NCI-H2227 treated with DMSO at 0.1 percent for 48 hours (cell line): Measurements from ENCODE around the gene LIPT1.
"Not testable (repeated sequence)": the region's sequence is repeated elsewhere in the genome, so short reads cannot be mapped to it uniquely, and the experiment has no call there.

Experiments used
- DNase-seq: peaks from one replicate; lab custom pipeline; 2025; lab: John Stamatoyannopoulos, UW

LIPT1 gene

DNA sequence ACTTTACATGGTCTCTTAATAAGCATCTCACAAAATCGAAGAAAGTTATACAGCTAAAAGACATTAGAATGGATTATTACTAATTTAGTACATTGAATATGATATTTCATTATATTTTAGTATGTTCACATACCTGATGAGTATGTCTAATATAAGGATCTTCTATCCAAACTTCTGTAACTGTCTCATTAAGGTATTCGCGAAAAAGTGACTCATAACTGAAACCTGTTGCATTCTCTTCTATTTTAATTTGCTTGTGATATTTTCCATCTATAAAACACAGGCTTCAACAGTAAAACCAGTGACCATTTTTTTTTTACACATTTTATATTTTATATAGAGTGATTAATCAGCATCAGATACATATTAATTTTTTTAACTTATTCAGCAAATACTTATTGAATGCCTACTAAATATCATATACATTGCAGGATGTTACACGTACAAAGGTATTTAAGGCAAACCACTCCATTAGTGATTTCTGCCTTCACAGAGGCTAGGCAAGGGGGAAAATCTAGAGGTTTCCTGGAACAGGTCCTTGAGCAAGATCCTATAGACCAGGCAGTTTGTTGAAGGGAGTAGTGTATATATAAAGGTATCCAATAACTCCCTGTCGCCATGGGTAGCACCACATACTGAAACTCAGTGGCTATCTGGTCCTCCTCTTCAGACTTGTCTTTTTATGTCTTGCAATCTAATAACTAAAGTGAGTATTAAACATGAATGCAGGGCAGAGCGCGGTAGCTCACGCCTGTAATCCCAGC, 16.8 kb downstream of the LIPT1 start:
- DNase-seq: no peak

DNA sequence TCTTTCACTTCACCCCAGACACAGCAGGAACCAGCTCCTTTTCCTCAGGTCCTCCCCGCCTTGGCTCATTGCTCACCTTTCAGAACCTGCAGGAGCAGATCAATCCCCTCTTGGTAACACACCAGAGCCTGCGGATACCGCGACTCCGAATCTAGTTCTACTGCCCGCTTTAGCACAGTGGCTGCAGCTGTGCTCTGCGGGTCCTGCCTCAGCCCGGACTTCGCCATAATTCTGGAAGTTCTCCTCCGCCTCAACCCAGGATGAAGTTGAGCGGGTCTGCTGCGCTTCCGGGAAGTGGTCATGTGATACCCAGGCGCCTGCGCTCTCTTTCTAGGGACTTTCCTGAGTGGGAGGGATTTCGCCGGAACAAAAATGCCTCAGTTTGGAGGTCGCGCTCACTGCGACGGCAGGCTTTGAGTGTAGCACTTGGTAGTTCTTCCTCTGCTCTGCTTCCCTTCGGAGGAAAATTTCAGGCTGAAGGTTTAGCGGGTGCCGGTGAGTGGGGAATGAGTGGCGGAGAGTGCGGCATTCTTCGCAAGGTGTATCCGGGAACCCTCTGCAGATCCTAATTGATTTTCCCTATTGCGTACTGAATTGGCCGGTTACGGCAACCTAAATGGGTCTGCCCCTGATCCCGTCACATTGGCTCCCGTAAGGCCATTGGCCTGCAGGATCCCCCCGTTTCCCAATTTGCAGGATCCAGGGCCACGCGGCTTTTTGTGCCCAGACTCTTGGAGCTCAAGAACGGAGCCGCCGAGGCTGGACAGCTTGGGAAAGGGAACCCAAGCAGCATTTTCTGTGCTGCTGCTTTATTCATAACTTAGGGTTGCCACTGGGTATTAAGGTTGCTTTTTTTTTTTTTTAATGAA, 26.2 kb downstream of the LIPT1 start, which contains the start of the genes MITD1 and MRPL30:
Gene MITD1 (minus strand): TSS at position 304 of the 869 bp plus-strand sequence. CDS start 77 bp downstream, at position 227.
Gene MRPL30 (plus strand): TSS at position 430 of the 869 bp plus-strand sequence. CDS start 5,020 bp downstream, outside the sequence.
- DNase-seq: peak; percentile 95

DNA sequence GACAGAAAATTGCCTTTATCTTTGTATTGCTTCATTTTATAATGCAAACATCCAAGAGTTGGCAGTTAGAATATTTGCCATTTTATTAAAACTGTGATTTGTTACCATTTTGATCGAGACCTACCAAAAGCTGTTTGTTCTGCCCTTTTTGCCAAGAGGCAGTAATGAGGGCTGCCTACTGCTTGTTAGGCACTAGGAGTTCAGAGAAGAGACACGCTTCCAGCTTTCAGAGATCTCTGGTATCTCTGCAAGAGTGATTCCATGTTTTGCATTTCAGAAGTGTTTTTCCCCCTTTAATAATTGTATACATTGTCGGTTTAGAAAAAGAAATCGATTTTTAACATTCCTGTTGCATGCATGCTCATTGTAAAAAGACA, 26.8 kb downstream of the LIPT1 start:
- DNase-seq: no peak

DNA sequence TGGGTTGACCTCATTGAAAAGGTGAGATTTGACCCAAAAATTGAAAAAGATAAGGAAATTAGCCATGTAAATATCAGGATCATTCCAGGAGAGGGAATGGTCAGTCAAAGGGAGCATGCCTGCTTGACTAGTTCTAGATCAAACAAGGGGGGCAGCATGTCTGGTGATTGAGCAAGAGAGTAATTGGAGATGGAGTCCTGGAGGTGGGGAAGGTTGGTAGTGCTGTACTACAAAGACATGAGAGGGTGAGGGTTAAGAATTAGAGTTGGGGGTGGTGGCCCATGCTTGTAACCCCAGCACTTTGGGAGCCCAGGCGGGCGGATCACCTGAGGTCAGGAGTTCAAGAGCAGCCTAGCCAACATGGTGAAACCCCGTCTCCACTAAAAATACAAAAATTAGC, 28.3 kb downstream of the LIPT1 start:
- no peak for DNase-seq

DNA sequence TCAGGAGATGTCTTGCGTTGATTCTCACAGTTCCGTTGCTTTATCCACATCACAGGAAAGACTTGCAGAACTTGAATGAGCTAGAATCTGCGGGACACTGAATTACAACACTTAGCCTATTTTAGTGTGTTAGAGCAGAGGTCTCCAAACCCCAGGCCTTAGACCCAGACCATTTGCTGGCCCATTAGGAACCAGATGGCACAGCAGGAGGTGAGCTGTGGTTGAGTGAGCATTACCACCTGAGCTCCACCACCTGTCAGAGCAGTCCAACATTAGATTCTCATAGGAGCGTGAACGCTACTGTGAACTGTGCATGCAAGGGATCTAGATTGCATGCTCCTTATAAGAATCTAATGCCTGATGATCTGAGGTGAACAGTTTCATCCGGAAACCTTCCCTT, 30.0 kb downstream of the LIPT1 start:
- no peak for DNase-seq

DNA sequence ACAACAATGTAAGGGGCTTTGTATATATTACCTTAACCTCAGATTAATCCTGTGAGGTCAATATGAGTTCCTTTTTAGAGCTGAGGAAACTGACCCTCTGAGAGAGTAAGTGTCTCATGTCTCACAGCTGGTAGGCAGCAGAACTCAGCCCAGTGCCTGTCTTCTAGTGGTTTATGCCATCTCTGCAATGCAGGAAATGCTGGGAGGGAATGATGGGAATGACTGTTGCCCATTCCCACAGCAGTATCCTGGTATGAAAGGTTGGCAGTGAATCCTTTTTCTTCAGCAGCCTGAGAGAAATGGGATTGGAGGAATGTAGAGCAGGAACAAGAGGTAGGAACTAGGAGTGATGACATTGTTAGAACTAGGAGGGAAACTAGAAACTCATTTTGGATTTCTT, 32.2 kb downstream of the LIPT1 start:
- no peak for DNase-seq

DNA sequence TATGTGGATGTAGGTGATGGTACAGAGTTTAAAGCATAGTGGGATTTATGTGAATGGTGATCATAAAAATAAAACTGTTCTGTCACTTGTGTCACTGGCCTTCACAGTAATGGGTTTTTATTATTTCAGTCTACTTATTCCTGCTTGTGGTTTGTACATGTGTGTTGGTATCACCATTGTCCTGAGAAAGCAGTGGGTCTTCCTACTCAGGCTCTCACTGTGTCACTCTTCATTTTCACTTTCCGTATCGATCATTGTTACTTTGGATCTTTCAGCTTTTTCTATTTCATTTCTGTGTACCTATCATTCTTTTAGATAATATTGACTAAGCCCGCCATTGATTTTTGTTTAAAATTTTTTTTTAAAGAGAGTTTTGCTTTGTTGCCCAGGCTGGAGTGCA, 33.6 kb downstream of the LIPT1 start:
- DNase-seq: no peak

DNA sequence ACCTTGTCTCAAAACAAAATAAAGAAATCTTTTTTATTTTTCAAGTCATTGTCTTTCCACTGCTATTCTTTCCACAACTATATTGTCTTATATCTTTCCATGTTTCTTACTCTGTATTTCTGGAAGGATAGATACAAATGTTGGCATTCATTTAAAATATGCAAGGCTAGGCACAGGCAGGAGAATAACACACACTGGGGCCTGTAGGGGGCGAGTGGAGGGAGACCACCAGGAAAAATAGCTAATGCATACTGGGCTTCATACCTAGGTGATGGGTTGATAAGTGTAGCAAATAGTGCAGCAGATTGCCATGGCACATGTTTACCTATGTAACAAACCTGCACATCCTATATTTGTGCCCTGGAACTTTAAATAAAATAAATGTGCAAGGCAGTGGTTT, 35.8 kb downstream of the LIPT1 start:
- no peak for DNase-seq

DNA sequence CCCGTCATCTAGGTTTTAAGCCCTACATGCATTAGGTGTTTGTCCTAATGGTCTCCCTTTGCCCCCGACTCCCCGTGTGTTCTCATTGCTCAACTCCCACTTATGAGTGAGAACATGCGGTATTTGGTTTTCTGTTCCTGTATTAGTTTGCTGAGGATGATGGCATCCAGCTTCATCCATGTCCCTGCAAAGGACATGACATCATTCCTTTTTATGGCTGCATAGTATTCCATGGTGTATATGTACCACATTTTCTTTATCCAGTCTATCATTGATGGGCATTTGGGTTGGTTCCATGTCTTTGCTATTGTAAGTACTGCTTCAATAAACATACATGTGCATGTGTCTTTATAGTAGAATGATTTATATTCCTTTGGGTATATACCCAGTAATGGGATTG, 37.6 kb downstream of the LIPT1 start:
- not testable (repeated sequence) for DNase-seq

DNA sequence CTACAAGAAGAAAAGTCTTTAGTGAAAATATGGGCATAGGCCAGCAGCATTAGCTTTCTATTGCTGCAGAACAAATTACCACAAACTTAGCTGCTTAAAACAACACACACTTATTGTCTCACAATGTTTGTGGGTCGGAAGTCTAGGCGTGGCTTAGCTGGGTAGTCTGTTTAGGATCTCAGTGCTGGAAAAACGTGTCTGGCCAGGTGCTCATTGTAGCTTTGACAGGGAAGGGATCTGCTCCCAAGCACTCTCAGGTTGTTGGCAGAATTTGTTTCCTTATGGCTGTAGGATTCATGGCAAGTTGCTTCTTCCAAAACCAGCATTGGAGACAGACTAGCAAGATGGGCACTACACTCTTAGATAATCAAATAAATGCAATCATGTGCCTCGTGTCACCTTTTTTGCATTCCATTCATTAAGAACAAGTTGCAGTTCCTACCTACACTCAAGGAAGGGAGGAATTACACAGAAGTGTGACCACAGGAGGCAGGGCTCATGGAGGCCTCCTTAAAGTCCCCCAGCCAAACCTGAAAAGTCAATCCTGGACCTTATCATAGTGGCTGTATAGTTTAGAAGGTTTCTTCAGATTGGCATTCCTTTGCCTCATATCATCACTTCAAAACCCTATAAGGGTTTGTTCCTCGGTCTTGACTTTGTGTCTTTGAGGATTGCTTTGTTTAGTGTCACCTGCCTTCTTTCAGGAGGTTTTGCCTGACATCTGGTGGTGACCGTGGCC, 43.5 kb downstream of the LIPT1 start:
- DNase-seq: no peak

DNA sequence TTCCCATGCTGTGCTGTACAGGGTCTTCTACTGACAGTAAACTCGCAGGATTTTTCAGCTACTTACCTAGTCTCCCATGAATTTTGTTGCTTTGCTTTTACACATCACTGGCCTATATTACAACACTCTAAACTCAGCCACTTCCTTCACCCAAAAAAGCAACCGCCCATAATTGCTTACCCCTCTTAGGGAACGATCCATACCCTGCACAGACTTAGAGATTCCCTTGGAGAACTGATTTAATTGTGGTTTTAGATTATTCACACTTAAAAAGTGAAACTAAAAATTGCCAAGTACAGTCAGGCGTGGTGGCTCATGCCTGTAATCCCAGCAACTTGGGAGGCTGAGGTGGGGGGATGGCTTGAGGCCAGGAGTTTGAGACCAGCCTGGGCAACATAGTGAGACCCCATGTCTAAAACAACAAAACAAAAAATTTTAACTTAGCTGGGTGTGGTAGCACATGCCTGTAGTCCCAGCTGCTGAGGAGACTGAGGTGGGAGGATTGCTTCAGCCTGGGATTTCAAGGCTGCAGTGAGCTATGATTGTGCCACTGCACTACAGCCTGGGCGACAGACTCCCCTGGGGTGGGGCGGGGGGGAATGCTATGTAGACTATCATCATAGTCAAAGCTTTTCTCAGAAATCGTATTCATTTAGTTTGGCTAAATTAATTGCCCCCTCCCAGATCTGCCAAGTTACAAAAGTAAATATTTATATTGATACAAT, 45.5 kb downstream of the LIPT1 start:
- no peak for DNase-seq

DNA sequence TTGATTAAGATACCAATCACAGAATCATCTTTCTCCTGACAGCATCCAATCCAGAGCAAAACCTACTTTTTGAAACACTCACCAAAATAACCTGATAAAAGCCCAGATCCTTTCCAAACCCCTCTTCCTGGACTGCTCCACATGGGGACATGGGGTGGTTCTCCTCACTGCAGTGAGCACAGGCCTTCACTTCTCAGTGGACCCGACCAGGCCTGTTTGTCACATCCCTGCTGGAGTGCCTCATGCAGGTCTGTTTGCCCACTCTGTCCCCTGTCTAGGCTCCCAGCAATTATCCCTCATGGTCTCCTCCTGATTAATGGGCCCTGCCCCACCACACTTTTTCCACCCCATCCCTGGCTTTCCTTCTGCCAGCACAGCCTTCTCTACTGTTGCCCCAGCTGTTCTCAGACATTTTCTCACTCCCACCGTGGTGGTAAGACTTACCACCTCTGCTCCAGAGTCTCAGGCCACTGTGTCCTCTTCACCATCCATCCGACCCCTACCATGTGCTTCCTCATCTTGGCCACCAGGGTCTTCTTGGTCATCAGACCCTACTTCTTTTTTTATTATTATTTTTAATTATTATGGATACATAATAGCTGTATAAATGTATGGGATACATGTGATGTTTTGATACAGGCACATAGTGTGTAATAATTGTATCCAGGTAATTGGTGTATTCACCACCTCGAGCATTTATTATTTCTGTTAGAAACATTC, 47.4 kb downstream of the LIPT1 start:
- DNase-seq: no peak

DNA sequence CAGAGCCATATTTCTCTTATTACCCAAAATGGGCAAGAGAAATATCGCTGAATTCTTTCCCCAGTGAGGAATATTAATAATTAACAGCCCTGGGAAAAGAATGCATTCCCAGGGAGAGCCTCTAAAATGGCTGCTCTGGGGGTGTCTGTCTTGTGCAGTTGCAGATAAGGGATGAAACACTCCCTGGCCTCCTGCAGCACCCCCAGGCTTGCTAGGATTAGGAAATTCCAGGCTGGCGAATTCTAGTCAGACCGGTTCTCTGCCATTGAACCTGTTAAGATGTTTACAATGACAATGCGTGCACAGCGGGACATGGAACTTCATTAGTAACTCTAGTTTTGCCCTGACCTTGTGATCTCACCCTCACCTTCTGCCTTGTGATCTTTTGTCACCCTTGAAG, 50.7 kb downstream of the LIPT1 start:
- DNase-seq: no peak
